UCSD-AML1 (cell line): Measurements from ENCODE around the gene C9orf85.

Experiments used
- DNase-seq: peaks from one replicate; lab custom pipeline; 2025; ENCODE audit not compliant: unreplicated experiment; lab: John Stamatoyannopoulos, UW

The C9orf85 gene

GRCh38 chr9:71901695-71902597 is 9.5 kb upstream of the C9orf85 start:
- no peak for DNase-seq

GRCh38 chr9:71904076-71904475 is 7.4 kb upstream of the C9orf85 start:
- DNase-seq = no peak

GRCh38 chr9:71908825-71909224 is 2.6 kb upstream of the C9orf85 start:
- DNase-seq = no peak

GRCh38 chr9:71909887-71910649 is 1.4 kb upstream of the C9orf85 start:
- peak; percentile 61 for DNase-seq

- DNase-seq = no peak
Measured at GRCh38 chr9:71910650-71911060, 784 bp upstream of the C9orf85 start.

- no peak for DNase-seq
Measured at GRCh38 chr9:71911908-71912335, 483 bp downstream of the C9orf85 start.

- no peak for DNase-seq
Measured at GRCh38 chr9:71915495-71915894, 4.1 kb downstream of the C9orf85 start.

GRCh38 chr9:71916834-71917534 is 5.5 kb downstream of the C9orf85 start:
- DNase-seq = no peak

GRCh38 chr9:71918419-71918818 is 7.0 kb downstream of the C9orf85 start:
- no peak for DNase-seq

GRCh38 chr9:71920456-71921189 is 9.2 kb downstream of the C9orf85 start:
- DNase-seq = no peak

- DNase-seq = no peak
Measured at GRCh38 chr9:71921190-71921814, 9.9 kb downstream of the C9orf85 start.

- no peak for DNase-seq
Measured at GRCh38 chr9:71924576-71924975, 13.1 kb downstream of the C9orf85 start.

GRCh38 chr9:71925834-71926233 is 14.4 kb downstream of the C9orf85 start:
- no peak for DNase-seq

GRCh38 chr9:71928376-71928775 is 16.9 kb downstream of the C9orf85 start:
- DNase-seq = no peak

- no peak for DNase-seq
Measured at GRCh38 chr9:71928806-71929205, 17.4 kb downstream of the C9orf85 start.

- no peak for DNase-seq
Measured at GRCh38 chr9:71929223-71929622, 17.8 kb downstream of the C9orf85 start.

- no peak for DNase-seq
Measured at GRCh38 chr9:71929791-71930440, 18.5 kb downstream of the C9orf85 start.

- DNase-seq = no peak
Measured at GRCh38 chr9:71931166-71931565, 19.7 kb downstream of the C9orf85 start.

- DNase-seq = no peak
Measured at GRCh38 chr9:71936066-71936465, 24.6 kb downstream of the C9orf85 start.
